KG1 (cell line): Measurements from ENCODE around the gene LARGE1.
"Not testable (repeated sequence)": the region's sequence is repeated elsewhere in the genome, so short reads cannot be mapped to it uniquely, and the experiment has no call there.

ENCODE experiments used
- DNase-seq: peaks from one replicate; lab custom pipeline; 2025; lab: John Stamatoyannopoulos, UW

The LARGE1 gene

GRCh38 chr22:33883961-33884808 is 36.1 kb downstream of the LARGE1 start:
- DNase-seq: no peak

- no peak for DNase-seq
Observed at GRCh38 chr22:33883561-33883960, 36.7 kb downstream of the LARGE1 start.

GRCh38 chr22:33882991-33883390 is 37.3 kb downstream of the LARGE1 start:
- no peak for DNase-seq

- no peak for DNase-seq
Observed at GRCh38 chr22:33880986-33881385, 39.3 kb downstream of the LARGE1 start.

- no peak for DNase-seq
Observed at GRCh38 chr22:33879796-33880195, 40.5 kb downstream of the LARGE1 start.

GRCh38 chr22:33875316-33875715 is 45.0 kb downstream of the LARGE1 start:
- DNase-seq: no peak

- no peak for DNase-seq
Observed at GRCh38 chr22:33874206-33874605, 46.1 kb downstream of the LARGE1 start.

- no peak for DNase-seq
Observed at GRCh38 chr22:33873666-33874065, 46.6 kb downstream of the LARGE1 start.

GRCh38 chr22:33873186-33873585 is 47.1 kb downstream of the LARGE1 start:
- no peak for DNase-seq

GRCh38 chr22:33871935-33872334 is 48.3 kb downstream of the LARGE1 start:
- no peak for DNase-seq

GRCh38 chr22:33869946-33870345 is 50.3 kb downstream of the LARGE1 start:
- no peak for DNase-seq

- DNase-seq: no peak
Observed at GRCh38 chr22:33867971-33868370, 52.3 kb downstream of the LARGE1 start.

- no peak for DNase-seq
Observed at GRCh38 chr22:33867118-33867866, 53.0 kb downstream of the LARGE1 start.

- DNase-seq: no peak
Observed at GRCh38 chr22:33866511-33866910, 53.8 kb downstream of the LARGE1 start.

- no peak for DNase-seq
Observed at GRCh38 chr22:33865996-33866395, 54.3 kb downstream of the LARGE1 start.

GRCh38 chr22:33865248-33865647 is 55.0 kb downstream of the LARGE1 start:
- DNase-seq: no peak

GRCh38 chr22:33864723-33865130 is 55.5 kb downstream of the LARGE1 start:
- no peak for DNase-seq

GRCh38 chr22:33861216-33861875 is 58.9 kb downstream of the LARGE1 start:
- no peak for DNase-seq

- no peak for DNase-seq
Observed at GRCh38 chr22:33860386-33860785, 59.9 kb downstream of the LARGE1 start.

GRCh38 chr22:33859311-33859710 is 61.0 kb downstream of the LARGE1 start:
- DNase-seq: no peak

GRCh38 chr22:33858653-33859052 is 61.6 kb downstream of the LARGE1 start:
- not testable (repeated sequence) for DNase-seq

GRCh38 chr22:33857767-33858166 is 62.5 kb downstream of the LARGE1 start:
- DNase-seq: not testable (repeated sequence)

GRCh38 chr22:33854724-33855123 is 65.6 kb downstream of the LARGE1 start:
- DNase-seq: no peak
